Subcutaneous adipose tissue (tissue), 4 donors: Measurements from ENCODE around the gene GIPC2. TPM values are rescaled to one million over a fixed set of nuclear protein-coding genes. Genes with fewer than 3 reads are reported as not detected.

ENCODE experiments used
- total RNA-seq, 4 donors: library from RNA; depleted of rRNA; stranded (reverse); fragments of >200 nt; gene quantifications; one replicate each; pipeline ENCODE4 v1.1.0, GENCODE V29; 2016
- TF ChIP-seq, protein P1 (sequence below): fragments of 450-650 bp; IDR thresholded peaks from one replicate; pipeline ENCODE4 v1.5.1; 2016; ENCODE audit warnings: low read depth, mild to moderate bottlenecking, control low read depth, antibody characterized with exemption, moderate library complexity

GIPC2 gene
- total RNA-seq, 4 donors from 2014 or later = 1.7 to 9.4 (median 3.8) TPM

DNA sequence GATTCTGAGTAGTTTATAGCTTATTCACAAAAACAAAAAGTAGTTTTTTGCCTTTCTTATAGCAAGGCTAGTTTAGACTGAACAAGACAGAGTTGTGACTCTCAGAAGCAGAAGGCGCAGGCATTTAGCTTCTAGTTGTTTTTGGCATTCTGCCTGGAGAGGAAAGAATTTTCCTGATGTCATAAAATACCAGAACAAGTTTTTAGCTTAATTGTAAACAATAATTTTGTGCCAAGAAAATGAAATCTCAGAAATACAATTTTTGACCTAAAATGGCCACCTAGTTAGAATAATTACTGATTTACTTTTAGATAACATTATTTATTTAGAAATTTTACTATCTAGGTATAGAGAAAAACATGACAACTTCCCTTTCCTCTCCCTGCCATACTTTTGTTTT lies 40.0 kb upstream of the GIPC2 start:
- TF ChIP-seq, protein P1, sequence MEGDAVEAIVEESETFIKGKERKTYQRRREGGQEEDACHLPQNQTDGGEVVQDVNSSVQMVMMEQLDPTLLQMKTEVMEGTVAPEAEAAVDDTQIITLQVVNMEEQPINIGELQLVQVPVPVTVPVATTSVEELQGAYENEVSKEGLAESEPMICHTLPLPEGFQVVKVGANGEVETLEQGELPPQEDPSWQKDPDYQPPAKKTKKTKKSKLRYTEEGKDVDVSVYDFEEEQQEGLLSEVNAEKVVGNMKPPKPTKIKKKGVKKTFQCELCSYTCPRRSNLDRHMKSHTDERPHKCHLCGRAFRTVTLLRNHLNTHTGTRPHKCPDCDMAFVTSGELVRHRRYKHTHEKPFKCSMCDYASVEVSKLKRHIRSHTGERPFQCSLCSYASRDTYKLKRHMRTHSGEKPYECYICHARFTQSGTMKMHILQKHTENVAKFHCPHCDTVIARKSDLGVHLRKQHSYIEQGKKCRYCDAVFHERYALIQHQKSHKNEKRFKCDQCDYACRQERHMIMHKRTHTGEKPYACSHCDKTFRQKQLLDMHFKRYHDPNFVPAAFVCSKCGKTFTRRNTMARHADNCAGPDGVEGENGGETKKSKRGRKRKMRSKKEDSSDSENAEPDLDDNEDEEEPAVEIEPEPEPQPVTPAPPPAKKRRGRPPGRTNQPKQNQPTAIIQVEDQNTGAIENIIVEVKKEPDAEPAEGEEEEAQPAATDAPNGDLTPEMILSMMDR = no peak

DNA sequence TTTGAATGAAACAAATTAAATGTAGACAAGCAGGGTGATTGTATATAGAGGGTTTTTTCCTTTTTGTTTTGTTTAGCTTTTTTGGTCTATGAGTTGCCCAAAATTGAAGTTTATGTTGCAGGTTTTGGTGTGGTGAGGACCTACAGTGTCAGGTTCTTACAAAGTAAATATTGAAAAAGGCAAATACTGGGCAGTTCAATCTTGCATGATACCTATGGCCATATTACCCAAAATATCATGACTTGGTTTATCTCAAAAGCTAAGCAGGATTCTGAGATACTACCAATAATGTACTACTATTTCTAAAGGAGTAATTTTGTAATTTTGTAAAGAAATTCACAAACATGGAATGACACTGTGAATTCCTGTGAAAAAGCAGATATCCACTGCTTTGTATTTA lies 39.2 kb upstream of the GIPC2 start:
- TF ChIP-seq, protein P1 = no peak

DNA sequence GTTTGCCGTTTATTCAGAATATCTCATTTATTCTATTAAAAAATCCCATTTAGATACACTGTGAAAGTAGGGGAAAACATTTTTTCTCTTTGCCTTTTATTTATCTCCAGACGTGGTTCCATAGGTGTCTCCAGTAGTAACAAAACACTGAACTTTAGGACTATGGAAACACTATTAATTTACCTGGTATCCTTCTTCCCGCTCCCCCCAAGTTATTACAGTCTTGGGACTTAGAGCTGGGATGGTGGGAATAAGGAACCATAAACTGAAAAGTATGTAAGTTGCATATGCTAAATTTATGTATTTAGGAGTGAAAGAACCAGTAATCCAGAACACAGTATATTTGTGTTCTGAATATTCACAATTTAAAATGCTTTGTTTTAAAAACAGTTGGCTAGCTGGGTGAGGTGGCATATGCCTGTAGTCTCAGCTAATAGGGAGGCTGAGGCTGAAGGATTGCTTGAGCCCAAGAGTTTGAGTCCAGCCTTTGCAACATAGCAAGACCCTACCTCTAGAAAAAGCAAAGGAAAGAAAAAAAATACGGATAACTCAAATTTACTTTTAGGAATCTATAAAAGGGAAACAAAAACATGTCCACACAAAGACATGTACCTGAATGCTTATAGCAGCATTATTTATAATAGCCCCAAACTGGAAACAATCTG lies 38.0 kb upstream of the GIPC2 start:
- TF ChIP-seq, protein P1 = no peak

DNA sequence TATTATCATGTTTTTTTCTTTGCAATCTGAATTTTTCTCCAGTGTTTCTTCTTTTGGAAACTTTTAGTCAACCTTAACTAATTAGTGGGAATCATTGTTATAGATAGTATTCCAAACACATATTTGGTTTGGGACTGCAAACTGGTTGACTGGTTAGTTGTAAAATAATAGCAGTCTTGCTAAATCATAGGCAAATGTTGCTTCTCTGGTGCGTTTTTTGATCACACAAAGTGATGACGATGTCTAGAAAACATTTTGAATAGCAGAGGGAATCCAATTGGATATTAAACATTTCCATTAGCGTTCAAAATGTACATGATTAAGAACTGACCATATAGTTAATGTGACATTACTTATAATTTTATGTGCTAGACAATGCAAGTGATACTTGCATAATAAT lies 36.5 kb upstream of the GIPC2 start:
- TF ChIP-seq, protein P1 = no peak

- TF ChIP-seq, protein P1 = no peak
These were observed 35.9 kb upstream of the GIPC2 start for GRCh38 chr1:78009836-78010235.

DNA sequence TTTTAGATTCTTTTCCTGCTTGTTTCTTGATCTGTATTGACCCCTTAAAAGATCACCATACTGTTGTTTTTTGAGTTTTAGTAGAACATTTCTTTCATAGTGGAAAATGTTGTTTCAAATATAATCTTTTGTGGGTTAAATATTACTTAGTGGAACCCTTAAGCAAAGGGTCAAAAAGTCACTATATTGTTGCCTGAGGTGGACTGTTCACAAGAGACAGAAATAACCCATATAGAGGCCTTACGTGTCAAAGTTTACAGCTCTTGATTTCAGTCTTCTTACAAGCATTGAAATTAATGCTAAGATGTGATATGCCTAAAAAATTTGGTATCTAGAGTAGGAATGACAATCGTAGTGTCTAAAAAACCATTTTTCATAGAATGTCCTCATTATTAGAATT lies 34.7 kb upstream of the GIPC2 start:
- TF ChIP-seq, protein P1 = no peak

GRCh38 chr1:78015148-78015547 lies 30.6 kb upstream of the GIPC2 start:
- TF ChIP-seq, protein P1 = no peak
